ENCODE data around the gene ATP8B4.
A peak's percentile ranks its signal among the peaks of the same experiment; 100 is the strongest.

The ATP8B4 gene

DNA sequence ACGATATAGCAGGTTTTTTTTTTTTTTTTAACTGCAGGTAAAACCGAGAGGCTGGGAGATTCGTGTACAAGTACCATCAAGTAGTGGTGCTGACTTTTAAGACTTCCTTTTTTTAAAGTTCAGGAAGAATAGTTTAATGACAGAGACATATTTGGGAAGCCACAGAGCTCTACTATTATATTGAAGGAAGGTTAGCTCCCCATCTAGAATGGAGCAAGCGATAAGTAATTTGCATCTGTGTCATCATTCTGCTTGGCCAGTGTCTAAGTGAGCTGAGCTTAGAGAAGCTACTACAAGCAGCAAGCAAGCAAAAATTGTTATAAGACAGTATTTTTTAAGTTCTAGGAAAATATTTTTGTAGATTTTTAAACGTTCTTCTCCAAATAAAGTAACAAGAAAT is 203.2 kb downstream of the ATP8B4 start:
- no peaks in the 10 kb centered on the region for H3K4me1 Mint-ChIP-seq
- H3K36me3 Mint-ChIP-seq (ENCODE audit: low read depth) = no peaks in the 10 kb centered on the region
- H3K27me3 Mint-ChIP-seq = no peaks in the 10 kb centered on the region
- no peak overlapping the region for H3K27ac Mint-ChIP-seq
- peaks cover 3% of the 10 kb centered on the region for H3K9me3 Mint-ChIP-seq
- H3K4me3 Mint-ChIP-seq = no peak overlapping the region
- ATAC-seq = no peak
- no peak for DNase-seq

GRCh38 chr15:49908933-49909295 is 210.1 kb downstream of the ATP8B4 start:
- Mint-ChIP-seq H3K9me3 (peaks cover 14% of the 10 kb centered on the region), H3K4me3 (no peak overlapping the region), H3K36me3 (ENCODE audit: low read depth) (no peaks in the 10 kb centered on the region), H3K4me1 (no peaks in the 10 kb centered on the region), H3K27me3 (peaks cover 7% of the 10 kb centered on the region), H3K27ac (no peak overlapping the region)
- no peak for DNase-seq
- no peak for ATAC-seq

- Mint-ChIP-seq H3K4me1 (no peaks in the 10 kb centered on the region), H3K4me3 (no peak overlapping the region), H3K27me3 (peaks cover 7% of the 10 kb centered on the region), H3K9me3 (peaks cover 14% of the 10 kb centered on the region), H3K27ac (no peak overlapping the region), H3K36me3 (ENCODE audit: low read depth) (no peaks in the 10 kb centered on the region)
- DNase-seq (no peak), ATAC-seq (no peak)
These were observed 210.6 kb downstream of the ATP8B4 start for GRCh38 chr15:49908236-49908932.

DNA sequence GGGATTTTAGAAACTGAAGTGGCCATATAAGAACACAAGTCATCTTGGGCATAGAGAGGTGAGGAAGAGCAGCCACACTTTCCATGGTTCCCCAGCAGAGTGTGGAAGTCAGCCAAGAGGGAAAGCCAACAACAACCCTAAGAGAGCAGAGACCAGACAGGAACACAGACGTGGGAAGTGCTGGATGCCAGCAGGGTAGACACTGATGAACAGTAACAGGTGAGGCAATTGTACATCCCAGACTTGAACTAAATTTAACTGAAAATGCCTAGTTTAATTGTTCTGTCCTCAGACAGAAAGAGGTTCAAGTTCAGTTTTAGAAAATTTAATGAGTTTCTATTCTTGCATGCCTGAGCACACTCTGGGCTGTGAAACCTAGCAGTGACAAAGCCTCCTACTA is 212.1 kb downstream of the ATP8B4 start:
- Mint-ChIP-seq H3K27ac (no peak overlapping the region), H3K36me3 (ENCODE audit: low read depth) (no peaks in the 10 kb centered on the region), H3K4me1 (no peaks in the 10 kb centered on the region), H3K9me3 (peaks cover 14% of the 10 kb centered on the region), H3K4me3 (no peak overlapping the region), H3K27me3 (peaks cover 7% of the 10 kb centered on the region)
- no peak for ATAC-seq
- no peak for DNase-seq

DNA sequence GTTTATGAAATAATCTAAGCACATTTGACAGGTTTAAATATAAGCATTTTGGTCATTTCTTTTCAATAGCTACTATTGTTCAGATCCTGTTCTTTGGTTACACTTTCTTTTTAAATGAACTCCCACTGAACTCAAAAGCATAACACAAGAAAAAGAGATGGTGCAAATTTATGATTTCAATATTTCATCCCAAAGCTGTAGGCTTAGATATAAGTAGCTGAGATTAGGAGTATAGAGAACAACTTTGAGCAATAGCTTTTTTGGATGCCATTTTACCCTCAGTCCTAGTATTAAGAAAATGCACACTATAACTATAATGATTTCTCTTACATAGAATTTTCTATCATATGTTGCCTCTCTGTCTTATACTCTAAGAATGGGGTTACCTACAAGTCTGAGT is 213.8 kb downstream of the ATP8B4 start:
- Mint-ChIP-seq H3K27ac (no peak overlapping the region), H3K4me1 (no peaks in the 10 kb centered on the region), H3K4me3 (no peak overlapping the region), H3K27me3 (peaks cover 7% of the 10 kb centered on the region), H3K9me3 (peaks cover 8% of the 10 kb centered on the region), H3K36me3 (ENCODE audit: low read depth) (no peaks in the 10 kb centered on the region)
- ATAC-seq = no peak
- no peak for DNase-seq

GRCh38 chr15:49904296-49904695 is 214.7 kb downstream of the ATP8B4 start:
- Mint-ChIP-seq H3K9me3 (no peaks in the 10 kb centered on the region), H3K4me1 (no peaks in the 10 kb centered on the region), H3K27ac (no peak overlapping the region), H3K27me3 (peaks cover 7% of the 10 kb centered on the region), H3K36me3 (ENCODE audit: low read depth) (no peaks in the 10 kb centered on the region), H3K4me3 (no peak overlapping the region)
- no peak for ATAC-seq
- no peak for DNase-seq

- Mint-ChIP-seq H3K36me3 (ENCODE audit: low read depth) (no peaks in the 10 kb centered on the region), H3K27me3 (peaks cover 7% of the 10 kb centered on the region)
- ATAC-seq = no peak
These were observed 216.1 kb downstream of the ATP8B4 start for GRCh38 chr15:49902685-49903501.

DNA sequence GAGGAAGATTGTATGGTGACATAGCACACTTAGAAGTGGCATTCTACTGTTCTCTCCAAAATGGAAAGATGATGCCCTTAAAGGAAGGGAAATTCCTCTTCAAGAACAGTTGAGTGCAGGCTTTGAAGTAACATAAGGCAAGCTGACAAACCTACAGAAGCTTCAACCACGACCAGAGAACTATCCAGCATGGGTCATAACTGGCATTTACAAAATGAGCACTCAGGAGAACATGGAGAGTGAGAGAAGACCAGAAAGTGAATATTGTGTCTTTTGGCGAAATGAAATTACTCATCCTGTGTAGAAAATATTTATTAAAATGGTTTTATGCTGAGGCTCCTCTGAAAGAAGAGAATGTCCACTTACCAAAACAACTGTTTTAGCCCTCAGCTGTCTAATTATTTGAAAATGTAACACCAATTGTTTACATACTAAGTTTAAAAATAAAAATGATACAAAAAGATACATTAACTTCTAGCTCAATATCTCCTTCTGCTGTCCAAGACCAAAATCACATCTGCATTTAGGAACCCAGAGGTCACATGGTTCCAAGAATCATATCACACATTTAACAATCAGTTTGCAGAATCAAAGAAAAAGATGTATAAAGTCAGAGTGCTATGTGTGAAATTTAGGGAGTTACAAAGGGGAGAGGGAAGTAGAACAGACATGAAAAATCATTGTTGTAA is 216.9 kb downstream of the ATP8B4 start:
- Mint-ChIP-seq H3K4me1 (no peaks in the 10 kb centered on the region), H3K27me3 (peaks cover 4% of the 10 kb centered on the region), H3K9me3 (no peaks in the 10 kb centered on the region), H3K36me3 (ENCODE audit: low read depth) (no peaks in the 10 kb centered on the region), H3K4me3 (no peak overlapping the region), H3K27ac (no peak overlapping the region)
- DNase-seq = no peak
- ATAC-seq = peak; percentile 33

More at GRCh38 chr15:49902685-49903501, 216.1 kb downstream of the ATP8B4 start:
- Mint-ChIP-seq H3K9me3 (no peaks in the 10 kb centered on the region), H3K4me1 (no peaks in the 10 kb centered on the region), H3K4me3 (no peak overlapping the region), H3K27ac (no peak overlapping the region)
- DNase-seq = no peak

GRCh38 chr15:49901321-49901720 is 217.7 kb downstream of the ATP8B4 start:
- no peaks in the 10 kb centered on the region for H3K9me3 Mint-ChIP-seq
- DNase-seq (no peak), ATAC-seq (no peak)
- no peaks in the 10 kb centered on the region for H3K36me3 Mint-ChIP-seq (ENCODE audit: low read depth)
- H3K4me1 Mint-ChIP-seq = no peaks in the 10 kb centered on the region
- no peak overlapping the region for H3K27ac Mint-ChIP-seq
- no peak overlapping the region for H3K4me3 Mint-ChIP-seq
- peaks cover 1% of the 10 kb centered on the region for H3K27me3 Mint-ChIP-seq

GRCh38 chr15:49900903-49901235 is 218.2 kb downstream of the ATP8B4 start:
- H3K9me3 Mint-ChIP-seq = no peaks in the 10 kb centered on the region
- peaks cover 1% of the 10 kb centered on the region for H3K27me3 Mint-ChIP-seq
- H3K4me1 Mint-ChIP-seq = no peaks in the 10 kb centered on the region
- no peaks in the 10 kb centered on the region for H3K36me3 Mint-ChIP-seq (ENCODE audit: low read depth)
- DNase-seq (no peak), ATAC-seq (no peak)
- no peak overlapping the region for H3K27ac Mint-ChIP-seq
- no peak overlapping the region for H3K4me3 Mint-ChIP-seq

DNA sequence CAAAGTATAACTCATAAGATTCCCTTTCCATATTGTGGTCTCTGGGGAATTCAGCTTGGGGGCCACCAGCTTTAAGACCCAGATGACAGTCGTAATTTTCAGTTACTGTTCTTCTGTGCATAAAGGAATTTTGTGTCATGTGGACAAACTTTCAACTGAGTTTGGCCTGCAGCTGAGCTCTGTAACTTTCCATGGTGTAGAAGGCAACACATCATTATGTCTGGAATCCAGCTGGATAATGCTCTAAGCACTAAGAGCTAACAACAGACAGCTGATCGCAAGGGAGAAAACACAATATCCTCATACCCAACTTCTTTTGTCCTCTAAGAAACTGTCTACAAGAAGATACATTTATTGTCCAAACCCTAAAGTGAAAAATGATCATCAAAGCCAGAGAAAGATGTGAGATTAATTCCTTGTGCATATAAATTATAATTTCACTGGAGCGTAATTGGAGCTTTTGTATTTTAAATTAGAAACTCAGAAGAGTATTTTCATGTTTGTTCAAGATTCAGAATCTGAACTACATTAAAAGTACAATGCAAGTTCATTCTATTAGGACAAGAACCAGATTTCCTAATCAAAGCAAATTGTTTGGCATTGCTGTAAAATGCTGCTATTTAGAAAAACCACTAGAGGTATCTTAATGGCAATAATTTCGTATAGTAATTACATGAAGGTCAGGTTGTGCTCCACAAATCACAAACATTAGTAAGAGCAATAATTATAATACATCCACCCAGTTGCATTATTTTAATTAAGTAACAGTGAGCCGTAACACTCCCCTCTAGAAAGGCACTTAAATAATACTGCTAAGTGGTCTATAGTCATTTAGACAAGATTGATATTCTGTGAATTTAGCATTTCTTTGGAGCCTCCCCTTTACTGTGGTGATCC is 218.8 kb downstream of the ATP8B4 start:
- no peak for ATAC-seq
- no peaks in the 10 kb centered on the region for H3K4me1 Mint-ChIP-seq
- no peak overlapping the region for H3K27ac Mint-ChIP-seq
- no peaks in the 10 kb centered on the region for H3K9me3 Mint-ChIP-seq
- H3K36me3 Mint-ChIP-seq (ENCODE audit: low read depth) = no peaks in the 10 kb centered on the region
- no peak overlapping the region for H3K4me3 Mint-ChIP-seq
- no peak for DNase-seq
- peaks cover 1% of the 10 kb centered on the region for H3K27me3 Mint-ChIP-seq

DNA sequence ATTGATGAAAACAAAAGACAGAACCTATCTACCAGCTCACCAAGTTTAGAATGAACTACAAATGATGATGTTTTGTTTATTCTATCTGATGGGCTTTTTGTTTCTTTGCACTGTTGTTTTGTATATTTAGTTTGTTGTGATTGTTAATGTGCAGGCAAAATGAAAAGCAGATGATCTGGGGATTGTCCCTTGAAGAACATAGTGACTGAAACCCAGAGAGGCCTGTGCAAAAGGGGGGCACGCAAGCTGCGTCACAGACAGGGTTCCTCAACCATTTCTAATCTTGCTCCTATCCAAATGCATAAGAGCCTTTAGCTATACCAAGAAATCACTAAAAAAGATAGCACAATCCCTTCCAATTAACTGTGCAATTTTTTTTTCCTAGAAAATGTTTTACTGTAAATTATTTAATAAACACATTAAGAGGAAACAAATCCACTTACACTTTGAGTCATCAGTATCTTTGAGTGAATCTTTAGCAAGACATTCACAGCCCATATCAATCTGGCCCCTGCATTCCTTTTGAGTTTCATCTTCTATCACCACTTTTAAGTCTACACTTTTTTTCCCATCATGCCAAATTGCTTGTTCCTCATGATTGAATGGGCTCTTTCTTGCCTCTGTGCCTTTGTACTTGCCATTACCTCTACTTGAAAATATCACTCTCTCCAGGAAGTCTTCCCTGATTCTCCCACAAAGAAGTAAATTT is 220.3 kb downstream of the ATP8B4 start:
- Mint-ChIP-seq H3K27ac (no peak overlapping the region), H3K4me3 (no peak overlapping the region), H3K4me1 (no peaks in the 10 kb centered on the region), H3K9me3 (no peaks in the 10 kb centered on the region), H3K27me3 (no peaks in the 10 kb centered on the region), H3K36me3 (ENCODE audit: low read depth) (no peaks in the 10 kb centered on the region)
- ATAC-seq = no peak
- DNase-seq = no peak

- no peak overlapping the region for H3K27ac Mint-ChIP-seq
These were observed 220.9 kb downstream of the ATP8B4 start for GRCh38 chr15:49898097-49898496.

More at GRCh38 chr15:49898097-49898496, 220.9 kb downstream of the ATP8B4 start:
- DNase-seq (no peak), ATAC-seq (no peak)
- no peaks in the 10 kb centered on the region for H3K36me3 Mint-ChIP-seq (ENCODE audit: low read depth)
- no peaks in the 10 kb centered on the region for H3K9me3 Mint-ChIP-seq
- H3K4me3 Mint-ChIP-seq = no peak overlapping the region
- H3K27me3 Mint-ChIP-seq = no peaks in the 10 kb centered on the region
- H3K4me1 Mint-ChIP-seq = no peaks in the 10 kb centered on the region
